Trophoblast cell (in vitro differentiated cells and primary cell): Measurements from ENCODE around the gene SRC.

Experiments
- DNase-seq, 2 donors: peaks; one replicate each; pipeline ENCODE4 v3.0.0-alpha.2; 2016
- H2AFZ ChIP-seq: 2 replicates; pipeline ENCODE4 v1.6.1; 2013; ENCODE audit warnings: low read length, moderate library complexity, mild to moderate bottlenecking; ENCODE audit not compliant: insufficient read depth, poor library complexity
- H2AK5ac ChIP-seq: 2 replicates; pipeline ENCODE4 v1.6.1; 2013; ENCODE audit warnings: mild to moderate bottlenecking, low read length
- H2BK120ac ChIP-seq: 2 replicates; pipeline ENCODE4 v1.6.1; 2013; ENCODE audit warnings: low read length, mild to moderate bottlenecking, moderate library complexity; ENCODE audit not compliant: insufficient read depth, poor library complexity
- H2BK12ac ChIP-seq: 2 replicates; pipeline ENCODE4 v1.6.1; 2013; ENCODE audit warnings: mild to moderate bottlenecking, low read length, moderate library complexity
- H2BK5ac ChIP-seq: 2 replicates; pipeline ENCODE4 v1.6.1; 2013; ENCODE audit warnings: low read length, low read depth, moderate library complexity, mild to moderate bottlenecking; ENCODE audit not compliant: poor library complexity
- H3K14ac ChIP-seq: 2 replicates; pipeline ENCODE4 v1.6.1; 2013; ENCODE audit warnings: mild to moderate bottlenecking, low read length
- H3K18ac ChIP-seq: 2 replicates; pipeline ENCODE4 v1.6.1; 2013; ENCODE audit warnings: mild to moderate bottlenecking, low read length
- H3K23ac ChIP-seq: 2 replicates; pipeline ENCODE4 v1.6.1; 2013; ENCODE audit warnings: low read length
- H3K27ac ChIP-seq: 2 replicates; pipeline ENCODE4 v1.5.1; 2013; ENCODE audit warnings: low read depth, mild to moderate bottlenecking, inconsistent platforms, low read length, moderate library complexity
- H3K27me3 ChIP-seq: 2 replicates; pipeline ENCODE4 v1.6.1; 2013; ENCODE audit warnings: inconsistent platforms, mild to moderate bottlenecking, low read length, moderate library complexity; ENCODE audit not compliant: insufficient read depth
- H3K36me3 ChIP-seq, 2 experiments: 1 replicate in 1 of 2; 2 replicates in 1 of 2; pipeline ENCODE4 v1.6.1; 2013; ENCODE audit warnings: low read length in 2 of 2, mild to moderate bottlenecking in 2 of 2, moderate library complexity in 1 of 2; ENCODE audit not compliant: insufficient read depth in 2 of 2, control insufficient read depth in 1 of 2
- H3K4ac ChIP-seq: 2 replicates; pipeline ENCODE4 v1.6.1; 2013; ENCODE audit warnings: low read depth, mild to moderate bottlenecking, low read length, moderate library complexity
- H3K4me1 ChIP-seq, 2 experiments: 1 replicate in 1 of 2; 2 replicates in 1 of 2; pipeline ENCODE4 v1.6.1; 2013; ENCODE audit warnings: low read length in 2 of 2, mild to moderate bottlenecking in 2 of 2, moderate library complexity in 1 of 2; ENCODE audit not compliant: insufficient read depth in 2 of 2, control insufficient read depth in 1 of 2
- H3K4me2 ChIP-seq: 2 replicates; pipeline ENCODE4 v1.6.1; 2013; ENCODE audit warnings: inconsistent platforms, mild to moderate bottlenecking, low read length, moderate library complexity
- H3K4me3 ChIP-seq: 2 replicates; pipeline ENCODE4 v1.5.1; 2013; ENCODE audit warnings: mild to moderate bottlenecking, low read depth, low read length, inconsistent platforms
- H3K79me1 ChIP-seq: one replicate; pipeline ENCODE4 v1.6.1; 2013; ENCODE audit warnings: low read length
- H3K79me2 ChIP-seq: 2 replicates; pipeline ENCODE4 v1.6.1; 2013; ENCODE audit warnings: low read length, mild to moderate bottlenecking; ENCODE audit not compliant: control insufficient read depth, insufficient read depth, poor library complexity
- H3K9ac ChIP-seq: 2 replicates; pipeline ENCODE4 v1.6.1; 2013; ENCODE audit warnings: mild to moderate bottlenecking, low read length
- H3K9me3 ChIP-seq: 2 replicates; pipeline ENCODE4 v1.6.1; 2013; ENCODE audit warnings: low read depth, mild to moderate bottlenecking, control low read depth, inconsistent platforms, low read length; ENCODE audit not compliant: insufficient read depth
- H4K12ac ChIP-seq: 2 replicates; pipeline ENCODE4 v1.6.1; 2013; ENCODE audit warnings: low read depth, mild to moderate bottlenecking, low read length, moderate library complexity
- H4K8ac ChIP-seq: 2 replicates; pipeline ENCODE4 v1.6.1; 2013; ENCODE audit warnings: low read depth, mild to moderate bottlenecking, low read length, moderate library complexity
- H4K91ac ChIP-seq: one replicate; pipeline ENCODE4 v1.6.1; 2013; ENCODE audit warnings: low read depth, mild to moderate bottlenecking, low read length, moderate library complexity
- WGBS: extraction: QIAGEN DNeasy Blood & Tissue Kit; methylation state at CpG from one replicate; pipeline ENCODE4 v1.1.7; 2013; ENCODE audit warnings: missing lambda C conversion rate; ENCODE audit not compliant: insufficient read length, insufficient coverage; ENCODE audit errors: extremely low coverage; 5-methylcytosine and 5-hydroxymethylcytosine counted together

SRC gene

DNA sequence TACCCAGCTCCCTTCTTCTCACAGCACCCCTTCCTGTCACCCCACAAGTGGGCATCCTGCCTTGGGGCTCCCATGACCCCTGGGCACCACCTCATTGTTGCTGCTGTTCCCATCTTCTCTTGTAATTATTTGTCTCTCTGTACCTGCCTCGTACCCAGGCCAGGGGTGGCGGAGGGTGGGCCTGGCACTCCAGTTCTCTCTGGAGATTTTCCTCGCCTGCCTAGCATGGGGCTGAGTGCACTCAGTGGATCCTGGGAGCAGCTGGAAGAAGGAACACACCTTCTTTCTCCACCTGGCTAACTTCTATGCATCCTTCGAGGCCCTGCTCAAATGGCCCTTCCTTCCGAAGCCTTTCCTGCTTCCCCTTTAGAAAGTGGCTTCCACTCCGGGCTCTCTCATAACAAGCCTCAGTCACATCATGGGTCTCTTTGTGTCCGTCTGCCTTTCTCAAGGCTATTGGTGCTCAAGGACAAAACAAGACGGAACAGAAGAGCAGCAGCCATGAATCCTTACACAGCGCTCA is 79.2 kb downstream of the SRC start:
- Histone ChIP-seq H4K91ac (no peak overlapping the region), H3K9ac (no peak overlapping the region), H2BK12ac (no peak overlapping the region), H3K79me1 (no peaks in the 10 kb centered on the region), H3K4me2 (no peak overlapping the region), H2AK5ac (no peak overlapping the region), H2BK5ac (no peak overlapping the region), H3K18ac (no peak overlapping the region), H3K14ac (no peak overlapping the region), H3K4me3 (no peak overlapping the region), H4K12ac (no peak overlapping the region), H3K27ac (no peak overlapping the region), H2BK120ac (no peak overlapping the region), H3K27me3 (no peaks in the 10 kb centered on the region), H3K9me3 (peaks cover 3% of the 10 kb centered on the region), H3K23ac (no peak overlapping the region), H2AFZ (no peak overlapping the region), H4K8ac (no peak overlapping the region), H3K4me1 (peaks cover 0 to 1% of the 10 kb centered on the region in 2 experiments), H3K79me2 (no peaks in the 10 kb centered on the region), H3K4ac (no peak overlapping the region), H3K36me3 (peaks cover 0 to 2% of the 10 kb centered on the region in 2 experiments)
- no CpG with 5 or more reads among the region's 9 CpGs for WGBS
- no peak for DNase-seq

DNA sequence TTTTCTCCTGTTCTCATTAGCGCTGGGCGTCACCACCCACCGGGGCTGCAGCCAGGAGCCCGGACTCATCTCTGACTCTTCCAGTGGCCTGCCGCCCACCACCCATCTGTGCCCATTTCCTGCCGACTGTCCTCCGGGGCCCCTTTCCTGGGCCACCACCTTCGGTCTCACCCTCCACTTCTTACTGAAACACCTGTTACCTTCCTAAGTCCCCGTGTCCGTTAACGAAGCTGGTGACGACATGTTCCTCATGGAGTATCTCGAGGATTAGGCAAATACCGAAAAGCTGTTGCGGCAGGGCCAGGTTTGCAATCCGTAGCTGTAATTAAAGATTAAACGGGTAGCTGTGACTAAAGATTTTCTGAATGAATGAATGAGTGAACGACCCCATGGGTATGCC is 80.2 kb downstream of the SRC start:
- H3K79me1 ChIP-seq, result no peaks in the 10 kb centered on the region
- peaks cover 0 to 1% of the 10 kb centered on the region in 2 experiments for H3K4me1 ChIP-seq
- no peak overlapping the region for H2AFZ ChIP-seq
- no peak overlapping the region for H2BK5ac ChIP-seq
- peaks cover 2% of the 10 kb centered on the region for H3K9me3 ChIP-seq
- no peak overlapping the region for H4K12ac ChIP-seq
- H3K4me2 ChIP-seq, result no peak overlapping the region
- H4K91ac ChIP-seq, result peak overlapping the region; percentile 8
- no peak overlapping the region for H3K23ac ChIP-seq
- no peaks in the 10 kb centered on the region for H3K79me2 ChIP-seq
- WGBS, result no CpG with 5 or more reads among the region's 18 CpGs
- H3K9ac ChIP-seq, result no peak overlapping the region
- no peaks in the 10 kb centered on the region for H3K27me3 ChIP-seq
- H3K36me3 ChIP-seq, result no peaks in the 10 kb centered on the region
- no peak overlapping the region for H3K4me3 ChIP-seq
- no peak overlapping the region for H3K14ac ChIP-seq
- no peak overlapping the region for H4K8ac ChIP-seq
- no peak overlapping the region for H3K18ac ChIP-seq
- no peak overlapping the region for H3K4ac ChIP-seq
- no peak overlapping the region for H2AK5ac ChIP-seq
- H2BK120ac ChIP-seq, result no peak overlapping the region
- no peak overlapping the region for H3K27ac ChIP-seq
- no peak for DNase-seq
- H2BK12ac ChIP-seq, result no peak overlapping the region

DNA sequence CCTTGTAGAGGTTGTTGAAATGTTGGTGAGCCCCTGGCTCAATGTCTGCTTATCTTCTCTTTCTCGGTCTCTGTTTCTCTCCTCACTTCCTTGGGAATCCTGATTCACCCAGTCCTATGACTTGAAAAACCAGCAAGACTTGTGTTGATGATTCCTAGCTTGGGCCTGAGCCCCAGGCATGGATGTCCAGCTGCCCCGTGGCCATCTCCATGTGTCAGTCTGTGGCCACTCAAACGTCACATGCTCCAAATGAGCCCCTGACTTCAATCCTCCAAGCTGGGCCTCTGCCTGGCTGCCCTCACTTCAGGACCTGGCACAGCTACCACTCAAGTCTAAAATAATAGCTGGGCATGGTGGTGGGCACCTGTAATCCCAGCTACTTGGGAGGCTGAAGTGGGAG is 81.0 kb downstream of the SRC start:
- no peaks in the 10 kb centered on the region for H3K36me3 ChIP-seq
- H3K4me3 ChIP-seq, result no peak overlapping the region
- WGBS, result no CpG with 5 or more reads among the region's 3 CpGs
- H3K9me3 ChIP-seq, result peaks cover 4% of the 10 kb centered on the region
- peak; percentile 40 to 65 for DNase-seq
- H2AFZ ChIP-seq, result no peak overlapping the region
- H3K23ac ChIP-seq, result no peak overlapping the region
- H2BK5ac ChIP-seq, result no peak overlapping the region
- H3K79me2 ChIP-seq, result no peaks in the 10 kb centered on the region
- peak overlapping the region; percentile 37 for H3K27ac ChIP-seq
- peaks cover 0 to 1% of the 10 kb centered on the region in 2 experiments for H3K4me1 ChIP-seq
- no peak overlapping the region for H3K4ac ChIP-seq
- peak overlapping the region; percentile 29 for H2BK120ac ChIP-seq
- H3K27me3 ChIP-seq, result no peaks in the 10 kb centered on the region
- H4K91ac ChIP-seq, result peak overlapping the region; percentile 54
- no peak overlapping the region for H4K12ac ChIP-seq
- H3K4me2 ChIP-seq, result no peak overlapping the region
- no peak overlapping the region for H3K18ac ChIP-seq
- no peak overlapping the region for H3K9ac ChIP-seq
- no peak overlapping the region for H3K14ac ChIP-seq
- no peaks in the 10 kb centered on the region for H3K79me1 ChIP-seq
- H2BK12ac ChIP-seq, result no peak overlapping the region
- no peak overlapping the region for H2AK5ac ChIP-seq
- no peak overlapping the region for H4K8ac ChIP-seq

DNA sequence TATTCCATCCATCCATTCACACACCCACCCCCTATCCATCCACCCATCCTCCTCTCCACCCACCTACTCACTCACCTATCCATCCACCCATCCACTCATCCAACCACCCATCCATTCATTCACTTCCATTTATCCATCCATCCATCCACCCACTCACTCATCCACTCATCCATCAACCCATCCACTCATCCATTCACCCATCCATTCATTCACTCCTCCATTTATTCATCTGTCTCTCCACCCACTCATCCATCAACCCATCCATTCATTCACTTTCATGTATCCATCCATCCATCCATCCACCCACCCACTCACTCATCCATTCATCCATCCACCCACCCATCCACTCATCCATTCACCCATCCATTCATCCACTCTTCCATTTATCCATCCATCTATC is 84.1 kb downstream of the SRC start:
- no peak overlapping the region for H2BK12ac ChIP-seq
- H3K79me2 ChIP-seq, result no peaks in the 10 kb centered on the region
- H3K18ac ChIP-seq, result no peak overlapping the region
- no peak overlapping the region for H3K4ac ChIP-seq
- H3K9ac ChIP-seq, result no peak overlapping the region
- no peak overlapping the region for H4K8ac ChIP-seq
- no peak overlapping the region for H3K23ac ChIP-seq
- no peak overlapping the region for H3K14ac ChIP-seq
- peaks cover 0 to 1% of the 10 kb centered on the region in 2 experiments for H3K4me1 ChIP-seq
- DNase-seq, result no peak
- no peak overlapping the region for H2BK120ac ChIP-seq
- no peak overlapping the region for H4K91ac ChIP-seq
- no peak overlapping the region for H2BK5ac ChIP-seq
- no peaks in the 10 kb centered on the region for H3K79me1 ChIP-seq
- no peak overlapping the region for H2AFZ ChIP-seq
- no peak overlapping the region for H3K27ac ChIP-seq
- H3K36me3 ChIP-seq, result no peaks in the 10 kb centered on the region
- H4K12ac ChIP-seq, result no peak overlapping the region
- H3K4me2 ChIP-seq, result no peak overlapping the region
- no peak overlapping the region for H3K4me3 ChIP-seq
- peaks cover 4% of the 10 kb centered on the region for H3K9me3 ChIP-seq
- H3K27me3 ChIP-seq, result no peaks in the 10 kb centered on the region
- no peak overlapping the region for H2AK5ac ChIP-seq
